Neutrophil (primary cell): ENCODE results near the gene MCOLN1.
A peak's percentile ranks its signal among the peaks of the same experiment; 100 is the strongest.

Experiments
- H3K27ac ChIP-seq: fragments of 200-600 bp; sonication (generic); 2 replicates; pipeline ENCODE4 v1.5.1; 2016; ENCODE audit warnings: mild to moderate bottlenecking, moderate library complexity
- H3K27me3 ChIP-seq: fragments of 200-600 bp; sonication (generic); 2 replicates; pipeline ENCODE4 v1.6.0; 2016; ENCODE audit warnings: mild to moderate bottlenecking
- H3K36me3 ChIP-seq: fragments of 200-600 bp; sonication (generic); 2 replicates; pipeline ENCODE4 v1.5.1; 2017
- H3K4me1 ChIP-seq, 2 experiments: fragments of 200-600 bp in 1 of 2; sonication (generic) in 1 of 2; 1 replicate in 1 of 2; 2 replicates in 1 of 2; pipeline versions ENCODE4 v1.5.1 to v1.6.1; 2013 to 2016; ENCODE audit warnings: low read depth in 1 of 2, low read length in 1 of 2, mild to moderate bottlenecking in 1 of 2, moderate library complexity in 1 of 2; ENCODE audit not compliant: control insufficient read depth in 1 of 2, insufficient read depth in 1 of 2
- H3K4me3 ChIP-seq, 2 experiments: fragments of 200-600 bp in 1 of 2; sonication (generic) in 1 of 2; 1 replicate in 1 of 2; 2 replicates in 1 of 2; pipeline ENCODE4 v1.5.1; 2013 to 2016; ENCODE audit warnings: low read depth in 1 of 2, low read length in 1 of 2, mild to moderate bottlenecking in 1 of 2, moderate library complexity in 1 of 2
- H3K9me3 ChIP-seq: fragments of 200-600 bp; sonication (generic); 2 replicates; pipeline ENCODE4 v1.5.1; 2016
- TF ChIP-seq, protein P1 (sequence below): fragments of 200-600 bp; sonication (generic); IDR thresholded peaks from 2 replicates; pipeline ENCODE4 v1.5.1; 2016; ENCODE audit warnings: antibody characterized with exemption

Gene MCOLN1

DNA sequence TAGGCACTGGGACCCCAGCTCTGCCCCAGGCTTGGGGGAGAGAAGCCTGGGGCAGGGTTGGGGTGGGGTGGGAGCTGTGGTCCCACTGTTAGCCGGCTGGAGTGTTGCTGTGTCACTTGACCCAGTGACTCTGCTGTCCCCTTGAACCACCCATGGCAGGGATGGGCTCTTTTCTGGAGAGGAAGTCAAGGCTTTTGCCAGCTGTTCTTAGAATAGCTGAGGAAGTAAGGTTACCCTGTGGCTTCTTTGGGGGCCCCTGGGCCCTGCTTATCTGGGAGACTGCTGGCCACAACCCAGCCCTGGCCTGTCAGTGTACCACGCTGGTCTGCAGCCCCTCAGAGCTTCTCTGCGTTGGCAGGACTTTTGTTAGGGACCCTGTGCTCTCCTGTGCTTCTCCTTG lies 22.2 kb downstream of the MCOLN1 start:
- H3K36me3 ChIP-seq = peaks cover 38% of the 10 kb centered on the region
- peaks cover 41 to 46% of the 10 kb centered on the region in 2 experiments for H3K4me1 ChIP-seq
- no peak overlapping the region for H3K4me3 ChIP-seq
- peak overlapping the region; percentile 85 for H3K27ac ChIP-seq
- TF ChIP-seq, protein P1, sequence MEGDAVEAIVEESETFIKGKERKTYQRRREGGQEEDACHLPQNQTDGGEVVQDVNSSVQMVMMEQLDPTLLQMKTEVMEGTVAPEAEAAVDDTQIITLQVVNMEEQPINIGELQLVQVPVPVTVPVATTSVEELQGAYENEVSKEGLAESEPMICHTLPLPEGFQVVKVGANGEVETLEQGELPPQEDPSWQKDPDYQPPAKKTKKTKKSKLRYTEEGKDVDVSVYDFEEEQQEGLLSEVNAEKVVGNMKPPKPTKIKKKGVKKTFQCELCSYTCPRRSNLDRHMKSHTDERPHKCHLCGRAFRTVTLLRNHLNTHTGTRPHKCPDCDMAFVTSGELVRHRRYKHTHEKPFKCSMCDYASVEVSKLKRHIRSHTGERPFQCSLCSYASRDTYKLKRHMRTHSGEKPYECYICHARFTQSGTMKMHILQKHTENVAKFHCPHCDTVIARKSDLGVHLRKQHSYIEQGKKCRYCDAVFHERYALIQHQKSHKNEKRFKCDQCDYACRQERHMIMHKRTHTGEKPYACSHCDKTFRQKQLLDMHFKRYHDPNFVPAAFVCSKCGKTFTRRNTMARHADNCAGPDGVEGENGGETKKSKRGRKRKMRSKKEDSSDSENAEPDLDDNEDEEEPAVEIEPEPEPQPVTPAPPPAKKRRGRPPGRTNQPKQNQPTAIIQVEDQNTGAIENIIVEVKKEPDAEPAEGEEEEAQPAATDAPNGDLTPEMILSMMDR = no peak
- no peaks in the 10 kb centered on the region for H3K27me3 ChIP-seq
- no peaks in the 10 kb centered on the region for H3K9me3 ChIP-seq

DNA sequence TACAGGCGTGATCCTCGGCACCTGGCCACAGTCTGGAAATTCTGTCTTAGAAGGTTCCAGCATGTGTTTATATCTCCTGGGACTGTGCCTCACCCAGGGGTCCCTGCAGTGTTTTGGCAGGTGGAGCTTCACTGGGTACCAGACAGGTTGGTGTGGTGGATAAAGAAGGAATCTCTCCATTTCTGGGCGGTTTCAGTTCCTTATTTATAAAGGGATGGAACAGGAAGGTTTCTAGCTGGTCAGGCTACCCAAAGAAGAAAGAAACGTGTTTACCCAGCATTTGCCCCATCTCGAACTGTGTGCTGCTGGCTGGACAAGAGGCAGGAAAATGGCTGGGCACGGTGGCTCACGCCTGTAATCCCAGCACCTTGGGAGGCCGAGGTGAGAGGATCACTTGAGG lies 22.9 kb downstream of the MCOLN1 start:
- TF ChIP-seq, protein P1 = no peak
- Histone ChIP-seq H3K9me3 (no peaks in the 10 kb centered on the region), H3K4me3 (no peak overlapping the region), H3K4me1 (peaks cover 41 to 46% of the 10 kb centered on the region in 2 experiments), H3K36me3 (peaks cover 38% of the 10 kb centered on the region), H3K27ac (peak overlapping the region; percentile 85), H3K27me3 (no peaks in the 10 kb centered on the region)

DNA sequence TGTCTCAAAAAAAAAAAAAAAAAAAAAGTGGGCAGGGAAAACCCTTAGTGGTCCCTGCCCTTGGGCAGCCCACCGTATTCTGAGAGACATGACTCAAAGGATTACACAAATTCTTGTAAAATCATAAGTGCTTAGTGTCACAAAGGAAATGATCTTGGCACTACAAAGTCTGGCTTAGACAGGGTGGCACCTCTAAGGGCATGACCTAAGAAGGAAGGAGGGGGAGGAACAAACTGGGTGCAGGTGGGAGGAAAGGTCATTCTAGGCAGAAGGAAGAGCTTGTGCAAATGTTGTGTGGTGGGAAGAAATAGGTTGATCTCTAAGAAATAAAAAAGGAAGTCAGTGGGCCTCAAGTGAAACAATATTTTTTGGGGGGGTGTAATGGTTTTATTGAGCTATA lies 23.5 kb downstream of the MCOLN1 start:
- peaks cover 38% of the 10 kb centered on the region for H3K36me3 ChIP-seq
- peaks cover 41 to 46% of the 10 kb centered on the region in 2 experiments for H3K4me1 ChIP-seq
- H3K27ac ChIP-seq = peak overlapping the region; percentile 85
- TF ChIP-seq, protein P1 = no peak
- H3K4me3 ChIP-seq = peak overlapping the region in 1 of 2 experiments; percentile 3
- no peaks in the 10 kb centered on the region for H3K27me3 ChIP-seq
- no peaks in the 10 kb centered on the region for H3K9me3 ChIP-seq

DNA sequence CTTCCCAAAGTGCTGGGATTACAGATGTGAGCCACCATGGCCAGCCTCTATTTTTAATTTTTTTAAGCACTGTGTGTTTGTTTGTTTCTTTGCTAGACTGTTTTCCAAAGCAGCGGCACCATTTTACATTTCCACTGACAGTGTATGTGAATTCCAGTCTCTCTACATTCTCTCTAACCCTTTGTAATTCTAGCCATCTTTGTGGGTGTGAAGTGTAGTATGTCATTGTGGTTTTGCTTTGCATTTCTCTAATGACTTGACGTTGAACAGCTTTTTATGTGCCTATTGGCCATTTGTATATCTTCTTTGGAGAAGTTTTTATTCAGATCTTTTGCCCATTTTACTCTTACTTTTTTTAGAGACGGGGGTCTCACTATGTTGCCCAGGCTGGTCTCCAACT lies 24.7 kb downstream of the MCOLN1 start:
- no peaks in the 10 kb centered on the region for H3K9me3 ChIP-seq
- peaks cover 38% of the 10 kb centered on the region for H3K36me3 ChIP-seq
- H3K27me3 ChIP-seq = no peaks in the 10 kb centered on the region
- no peak overlapping the region for H3K27ac ChIP-seq
- no peak overlapping the region for H3K4me3 ChIP-seq
- TF ChIP-seq, protein P1 = no peak
- peaks cover 41 to 46% of the 10 kb centered on the region in 2 experiments for H3K4me1 ChIP-seq

DNA sequence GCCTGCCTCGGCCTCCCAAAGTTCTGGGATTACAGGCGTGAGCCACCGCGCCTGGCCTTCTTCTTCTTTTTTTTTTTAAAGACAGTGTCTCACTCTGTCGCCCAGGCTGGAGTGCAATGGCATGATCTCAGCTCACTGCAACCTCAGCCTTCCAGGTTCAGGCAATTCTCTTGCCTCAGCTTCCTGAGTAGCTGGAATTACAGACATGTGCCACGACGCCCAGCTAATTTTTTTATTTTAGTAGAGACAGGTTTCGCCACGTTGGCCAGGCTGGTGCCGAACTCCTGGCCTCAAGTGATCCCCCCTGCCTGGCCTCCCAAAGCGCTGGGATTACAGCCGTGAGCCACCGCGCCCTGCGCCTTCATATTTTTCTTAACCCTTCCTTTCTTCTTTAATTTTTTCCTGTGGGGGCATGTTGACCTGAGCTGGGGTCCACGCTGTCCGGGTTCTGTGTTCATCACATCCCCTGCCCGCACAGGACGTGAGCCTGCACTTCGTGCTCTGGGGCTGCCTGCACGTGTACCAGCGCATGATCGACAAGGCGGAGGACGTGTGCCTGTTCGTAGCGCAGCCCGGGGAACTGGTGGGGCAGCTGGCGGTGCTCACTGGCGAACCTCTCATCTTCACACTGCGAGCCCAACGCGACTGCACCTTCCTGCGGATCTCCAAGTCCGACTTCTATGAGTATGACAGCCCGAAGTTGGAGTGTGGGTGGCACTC lies 27.2 kb downstream of the MCOLN1 start:
- TF ChIP-seq, protein P1 = no peak
- no peaks in the 10 kb centered on the region for H3K9me3 ChIP-seq
- no peaks in the 10 kb centered on the region for H3K27me3 ChIP-seq
- no peak overlapping the region for H3K27ac ChIP-seq
- H3K4me3 ChIP-seq = no peak overlapping the region
- peaks cover 41% of the 10 kb centered on the region for H3K36me3 ChIP-seq
- H3K4me1 ChIP-seq = peaks cover 22 to 24% of the 10 kb centered on the region in 2 experiments
